GM18868 (cell line): ENCODE data around the gene WDR55.
"Not testable (repeated sequence)": the region's sequence is repeated elsewhere in the genome, so short reads cannot be mapped to it uniquely, and the experiment has no call there.

ENCODE experiments used
- ATAC-seq: cut with Tn5 transposase; IDR thresholded peaks from one replicate; pipeline ENCODE4 v1.9.1; 2021; ENCODE audit warnings: mild to moderate bottlenecking, moderate library complexity; ENCODE audit not compliant: unreplicated experiment

The WDR55 gene

GRCh38 chr5:140664359-140665119 is at the start of gene WDR55:
TSS of gene WDR55 (plus strand) at chr5:140664904. CDS start at chr5:140664913, 9 bp downstream.
- ATAC-seq: peak; percentile 99

GRCh38 chr5:140622301-140622700 is 42.4 kb upstream of the WDR55 start:
- ATAC-seq: no peak

GRCh38 chr5:140623061-140623460 is 41.6 kb upstream of the WDR55 start:
- not testable (repeated sequence) for ATAC-seq

- not testable (repeated sequence) for ATAC-seq
These were observed 39.8 kb upstream of the WDR55 start for GRCh38 chr5:140624886-140625285.

- no peak for ATAC-seq
These were observed 36.7 kb upstream of the WDR55 start for GRCh38 chr5:140627972-140628371.

GRCh38 chr5:140628711-140629110 is 36.0 kb upstream of the WDR55 start:
- ATAC-seq: no peak

GRCh38 chr5:140630292-140631035 is 34.2 kb upstream of the WDR55 start:
- ATAC-seq: no peak

- ATAC-seq: no peak
These were observed 33.7 kb upstream of the WDR55 start for GRCh38 chr5:140631036-140631417.

GRCh38 chr5:140631831-140632365 is 32.8 kb upstream of the WDR55 start:
- ATAC-seq: peak; percentile 39

GRCh38 chr5:140632366-140633020 is 32.2 kb upstream of the WDR55 start:
- ATAC-seq: peak; percentile 59

- ATAC-seq: no peak
These were observed 31.7 kb upstream of the WDR55 start, which contains the start of gene CD14 for GRCh38 chr5:140633021-140633471. TSS of gene CD14 (minus strand) at chr5:140633175. CDS start at chr5:140633071, 104 bp downstream.

- no peak for ATAC-seq
These were observed 31.2 kb upstream of the WDR55 start for GRCh38 chr5:140633501-140633900.

- no peak for ATAC-seq
These were observed 30.6 kb upstream of the WDR55 start for GRCh38 chr5:140634103-140634502.

- no peak for ATAC-seq
These were observed 29.1 kb upstream of the WDR55 start for GRCh38 chr5:140635291-140636257.

- no peak for ATAC-seq
These were observed 27.2 kb upstream of the WDR55 start for GRCh38 chr5:140637371-140638100.

- ATAC-seq: not testable (repeated sequence)
These were observed 25.9 kb upstream of the WDR55 start for GRCh38 chr5:140638898-140639147.

GRCh38 chr5:140639148-140639981 is 25.3 kb upstream of the WDR55 start, which contains the start of gene TMCO6:
TSS of gene TMCO6 (plus strand) at chr5:140639451. CDS start at chr5:140639528, 77 bp downstream.
- ATAC-seq: peak; percentile 97

- ATAC-seq: no peak
These were observed 23.0 kb upstream of the WDR55 start for GRCh38 chr5:140641716-140642115.

- ATAC-seq: no peak
These were observed 22.0 kb upstream of the WDR55 start for GRCh38 chr5:140642718-140643117.
